Right ventricle myocardium superior (tissue), 1 donor: Measurements from ENCODE around the gene UGT1A4. TPM values are rescaled to one million over a fixed set of nuclear protein-coding genes. Genes with fewer than 3 reads are reported as not detected.

ENCODE experiments used
- ATAC-seq: fragments of 200-7000 bp; cut with Tn5 transposase; one replicate; pipeline ENCODE4 v1.9.1; 2020; ENCODE audit warnings: mild to moderate bottlenecking; ENCODE audit not compliant: poor library complexity
- DNase-seq: peaks from one replicate; pipeline ENCODE4 v3.0.0-alpha.2; 2020
- intact Hi-C: fragments of 100-400 bp; cut with DNase I; formaldehyde crosslinking; loops from one replicate; pipeline ENCODE4 v1.11.2; 2022
- total RNA-seq: library from RNA; stranded (reverse); fragmentation: NEBNext Ultra II Directional; extraction: Animal tissue kit (Norgen Biotek cat#: 25700); gene quantifications from one replicate; pipeline ENCODE4 v1.2.1, GENCODE V29; 2021
- donor health status: DM: no; HTN: yes; CAD: no; lungs with severe emphysema.

The UGT1A4 gene
- total RNA-seq, 1 donor from 2014 or later = not detected

- DNase-seq (no peak), ATAC-seq (no peak)
- intact Hi-C loops = no loop called here
These were observed 50.7 kb downstream of the UGT1A4 start for GRCh38 chr2:233769260-233769659.

- intact Hi-C loops = no loop called here
- DNase-seq (no peak), ATAC-seq (no peak)
These were observed 53.6 kb downstream of the UGT1A4 start for GRCh38 chr2:233772153-233772552.

DNA sequence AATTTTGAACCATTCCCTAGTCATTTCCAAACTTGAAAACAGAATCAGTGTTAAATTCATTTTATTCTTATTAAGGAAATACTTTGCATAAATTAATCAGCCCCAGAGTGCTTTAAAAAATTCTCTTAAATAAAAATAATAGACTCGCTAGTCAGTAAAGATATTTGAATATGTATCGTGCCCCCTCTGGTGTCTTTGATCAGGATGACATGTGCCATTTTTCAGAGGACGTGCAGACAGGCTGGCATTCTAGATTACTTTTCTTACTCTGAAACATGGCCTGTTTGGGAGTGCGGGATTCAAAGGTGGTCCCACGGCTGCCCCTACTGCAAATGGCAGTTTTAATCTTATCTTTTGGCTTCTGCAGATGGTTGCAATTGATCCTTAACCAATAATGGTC lies 54.0 kb downstream of the UGT1A4 start:
- ATAC-seq (no peak), DNase-seq (no peak)
- intact Hi-C loops = no loop called here

- intact Hi-C loops = no loop called here
- ATAC-seq = no peak
- no peak for DNase-seq
These were observed 55.3 kb downstream of the UGT1A4 start for GRCh38 chr2:233773854-233774253.

- DNase-seq (no peak), ATAC-seq (no peak)
- intact Hi-C loops = no loop called here
These were observed 56.9 kb downstream of the UGT1A4 start for GRCh38 chr2:233775414-233775813.

GRCh38 chr2:233778030-233778429 lies 59.5 kb downstream of the UGT1A4 start, which contains the start of gene MROH2A:
MROH2A (plus strand) TSS chr2:233778330; CDS start chr2:233779359, 1,029 bp downstream.
- no peak for ATAC-seq
- DNase-seq = no peak
- intact Hi-C loops = no loop called here

DNA sequence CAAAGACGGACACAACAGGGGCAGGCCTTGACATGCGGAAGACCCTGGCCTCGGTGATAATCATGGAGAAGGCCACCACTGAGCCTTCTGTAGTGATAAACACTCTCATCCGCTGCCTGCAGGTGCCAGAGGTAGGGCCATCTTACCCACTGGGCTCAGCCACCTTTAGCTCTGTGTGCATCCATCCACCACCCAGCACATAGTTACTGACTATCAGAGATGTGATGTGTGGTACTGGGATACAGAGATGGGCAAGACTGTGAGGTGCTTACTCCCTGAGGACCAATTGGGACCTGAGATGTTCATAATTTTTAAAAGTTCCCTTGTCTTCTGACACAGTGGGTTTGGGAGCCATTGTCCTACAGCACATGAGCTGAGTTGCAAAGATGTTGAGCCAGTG lies 61.2 kb downstream of the UGT1A4 start:
- no peak for ATAC-seq
- no peak for DNase-seq
- intact Hi-C loops = no loop called here

DNA sequence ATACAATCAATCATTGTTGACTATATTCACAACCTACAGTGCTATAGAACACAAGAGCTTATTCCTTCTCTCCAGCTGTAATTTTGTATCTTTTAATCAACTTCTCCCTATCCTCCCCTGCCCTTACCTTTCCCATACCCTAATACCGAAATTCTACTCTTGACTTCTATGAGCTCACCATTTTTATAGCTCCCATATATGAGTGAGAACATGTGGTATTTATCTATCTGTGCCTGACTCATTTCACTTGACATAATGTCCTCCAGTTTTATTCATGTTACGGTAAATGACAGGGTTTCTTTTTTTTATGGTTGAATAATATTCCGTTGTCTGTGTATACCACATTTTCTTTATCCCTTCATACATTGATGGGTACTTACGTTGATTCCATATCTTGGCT lies 62.2 kb downstream of the UGT1A4 start:
- ATAC-seq (no peak), DNase-seq (no peak)
- intact Hi-C loops = no loop called here

DNA sequence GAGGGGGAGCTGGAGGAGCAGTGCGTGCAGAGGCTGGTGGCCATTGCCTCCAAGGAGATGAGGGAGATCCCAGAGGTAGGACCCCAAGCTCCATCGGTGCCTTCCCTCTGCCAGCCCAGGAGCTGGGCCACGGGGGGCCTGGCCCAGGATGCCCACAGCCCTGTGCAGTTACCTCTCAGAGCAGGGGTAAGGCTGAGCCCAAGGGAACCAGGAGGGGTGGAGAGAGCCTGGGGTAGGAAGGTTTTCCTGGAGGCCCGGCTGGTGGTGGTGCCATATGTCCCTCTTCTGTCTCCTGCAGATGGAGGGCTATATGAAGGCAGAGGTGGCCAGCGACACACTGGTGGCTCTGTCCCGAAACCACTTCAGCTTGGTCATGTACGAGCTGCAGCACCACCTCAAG lies 71.0 kb downstream of the UGT1A4 start:
- ATAC-seq (no peak), DNase-seq (no peak)
- intact Hi-C loops = no loop called here

DNA sequence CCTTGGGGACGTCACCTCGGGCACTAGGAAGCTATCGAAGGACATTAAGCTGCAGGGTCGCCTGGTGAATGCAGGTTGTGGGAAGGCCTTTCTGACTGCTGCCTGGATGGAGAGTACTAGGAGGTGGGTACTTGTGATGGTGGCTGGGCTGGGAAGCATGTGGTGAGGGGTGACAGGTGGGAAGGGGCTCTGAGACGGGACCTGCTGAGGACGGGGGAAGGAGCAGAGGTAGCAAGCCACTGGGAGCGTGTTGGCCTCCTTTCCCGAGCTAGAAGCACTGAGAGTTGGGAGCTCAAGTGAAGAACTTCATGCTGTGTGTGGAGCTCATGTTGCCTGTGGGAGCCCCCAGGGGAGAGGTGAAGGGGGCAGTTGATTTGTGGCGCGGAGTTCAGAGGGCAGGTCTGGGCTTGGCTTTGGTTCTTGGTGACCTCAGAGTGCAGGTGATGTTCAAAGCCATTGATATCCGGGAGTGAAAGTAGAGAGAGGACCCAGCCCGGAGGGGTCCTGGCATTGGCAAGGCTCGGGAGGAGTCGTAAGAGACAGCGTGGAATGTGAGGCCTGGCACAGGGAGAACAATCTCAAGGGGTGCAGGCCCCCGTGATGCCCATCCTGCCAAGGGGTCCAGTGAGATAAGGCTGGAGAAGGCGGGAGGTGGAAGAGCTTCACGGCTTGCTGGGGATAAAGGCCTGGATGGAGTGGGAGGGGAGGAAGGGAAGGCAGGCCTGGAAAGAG lies 72.8 kb downstream of the UGT1A4 start:
- intact Hi-C loops = no loop called here
- DNase-seq = no peak

DNA sequence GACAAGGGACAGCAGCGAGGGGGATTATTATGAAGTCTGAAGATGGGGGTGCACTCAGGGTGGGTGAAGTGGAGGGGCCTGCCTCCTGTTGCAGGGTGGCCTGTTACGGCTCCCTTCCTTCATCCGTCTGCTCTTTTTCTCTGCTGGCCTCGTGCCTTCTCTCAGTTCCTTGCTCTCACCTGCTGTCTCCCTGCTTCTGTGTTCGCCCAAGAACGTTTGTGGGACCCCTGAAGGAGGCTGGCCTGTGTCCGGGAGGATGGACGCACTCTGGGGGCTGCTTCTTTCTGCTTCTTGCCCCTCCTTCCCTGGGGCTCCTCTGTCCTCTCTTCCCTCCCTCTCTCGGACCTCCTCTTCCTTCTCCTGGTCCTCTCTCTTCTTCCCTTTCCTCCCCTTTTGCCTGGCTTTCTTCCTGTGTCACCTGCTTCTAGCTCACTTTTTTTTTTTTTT lies 73.4 kb downstream of the UGT1A4 start:
- ATAC-seq (no peak), DNase-seq (no peak)
- intact Hi-C loops = no loop called here

More for the DNA sequence above, 72.8 kb downstream of the UGT1A4 start:
- no peak for ATAC-seq

DNA sequence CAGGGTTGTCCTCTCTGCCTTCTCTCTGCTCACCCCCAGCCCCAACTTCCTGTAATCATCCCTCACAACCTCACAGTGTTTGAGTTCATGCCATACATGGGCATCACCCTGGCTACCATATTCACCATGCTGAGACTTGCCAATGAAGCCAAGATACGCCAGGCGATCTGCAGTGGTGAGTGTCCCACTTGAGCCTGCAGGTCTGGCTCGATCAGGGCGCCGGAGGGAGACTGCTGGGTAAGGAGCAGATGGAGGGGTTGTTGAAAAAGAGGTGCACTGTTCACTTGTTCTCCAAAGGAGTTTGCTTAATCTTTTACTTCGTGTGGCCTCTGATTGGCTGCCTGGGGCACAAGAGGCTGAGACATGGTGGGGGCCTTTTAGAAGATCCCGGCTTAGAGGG lies 74.2 kb downstream of the UGT1A4 start:
- intact Hi-C loops = no loop called here
- ATAC-seq (no peak), DNase-seq (no peak)

GRCh38 chr2:233793465-233794127 lies 75.1 kb downstream of the UGT1A4 start:
- intact Hi-C loops = no loop called here
- ATAC-seq = no peak
- DNase-seq = no peak

DNA sequence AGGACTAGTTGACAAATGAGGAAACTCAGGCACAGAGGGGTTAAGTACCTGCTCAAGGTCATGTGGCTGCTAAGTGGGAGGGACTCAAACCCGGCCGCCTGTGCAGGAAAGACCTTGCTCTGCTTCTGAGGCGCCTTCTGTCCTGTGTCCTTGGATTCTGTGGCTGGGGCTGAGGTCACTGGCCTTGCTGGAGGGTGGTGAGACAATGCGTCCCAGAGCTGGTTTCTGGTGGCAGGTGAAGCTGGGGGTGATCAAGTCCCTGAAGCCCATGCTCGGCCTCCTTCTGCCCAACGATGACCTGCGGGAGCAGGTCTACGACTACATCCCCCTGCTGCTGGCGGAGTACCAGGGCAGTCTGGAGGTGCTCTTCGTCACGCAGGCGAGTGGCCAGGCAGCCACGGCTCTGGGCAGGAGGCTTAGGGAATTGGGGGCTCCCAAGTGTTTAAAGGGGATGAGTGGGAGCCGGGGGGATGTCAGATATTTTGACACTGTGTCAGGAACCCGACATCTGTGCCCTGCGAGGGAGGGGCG lies 75.7 kb downstream of the UGT1A4 start:
- ATAC-seq (no peak), DNase-seq (no peak)
- intact Hi-C loops = no loop called here

- no peak for DNase-seq
- intact Hi-C loops = no loop called here
- no peak for ATAC-seq
These were observed 77.2 kb downstream of the UGT1A4 start for GRCh38 chr2:233795735-233796171.

DNA sequence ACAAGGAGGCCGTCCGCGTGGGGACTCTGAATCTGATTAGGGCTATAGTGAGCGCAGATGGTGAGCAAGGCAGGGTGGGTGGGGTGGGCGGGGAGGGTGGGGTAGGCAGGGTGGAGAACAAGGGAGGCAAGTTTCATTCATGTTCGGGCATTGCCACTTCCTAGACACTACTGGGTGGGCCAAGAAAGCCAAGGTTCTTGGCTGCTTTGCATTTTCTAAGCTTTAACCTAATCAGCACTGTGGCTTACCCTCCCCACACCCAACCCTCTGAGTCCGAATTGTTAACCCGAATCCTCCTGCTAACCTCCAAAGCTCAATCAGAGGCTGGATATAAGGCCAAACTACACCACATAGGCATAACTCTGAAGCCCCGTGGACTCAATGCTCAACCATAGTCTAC lies 77.7 kb downstream of the UGT1A4 start:
- intact Hi-C loops = no loop called here
- ATAC-seq = no peak
- no peak for DNase-seq

DNA sequence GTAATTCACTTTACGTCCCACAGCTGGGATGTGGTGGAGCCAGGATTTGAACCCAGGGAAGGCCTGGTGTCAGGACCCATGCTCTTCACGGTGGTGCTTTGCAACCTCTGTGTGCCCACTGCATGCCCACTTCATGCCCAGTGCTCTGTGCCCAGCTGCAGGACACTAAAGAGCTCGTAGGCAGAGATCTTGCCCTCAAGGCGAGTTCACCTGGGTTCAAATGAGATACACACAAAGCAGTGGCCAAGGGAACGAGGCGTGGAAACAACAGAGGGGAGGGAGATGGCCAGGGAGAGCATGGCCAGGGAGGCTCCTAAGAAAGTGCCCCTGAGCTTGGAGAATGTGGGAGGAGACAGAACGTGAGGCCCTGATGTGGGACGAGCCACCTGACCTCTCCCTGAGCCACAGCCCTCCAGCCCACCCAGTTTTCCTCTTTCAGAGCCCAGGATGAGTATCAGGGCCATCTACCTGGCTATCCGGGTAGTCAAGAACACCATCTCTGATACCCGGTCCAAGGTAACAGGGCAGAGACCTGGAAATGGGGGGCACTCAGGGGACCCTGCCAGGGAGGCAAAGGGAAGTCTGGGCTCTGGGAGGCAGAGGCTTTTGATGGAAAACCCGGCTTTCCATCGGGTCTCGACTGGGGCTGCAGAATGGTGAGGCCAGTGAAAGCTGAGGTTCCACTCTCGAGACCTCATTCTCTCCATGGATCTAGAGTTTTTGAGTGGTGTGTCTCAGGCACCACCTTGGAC lies 80.0 kb downstream of the UGT1A4 start:
- intact Hi-C loops = no loop called here
- DNase-seq = no peak

GRCh38 chr2:233799087-233799665 lies 80.6 kb downstream of the UGT1A4 start:
- DNase-seq (no peak), ATAC-seq (no peak)
- intact Hi-C loops = no loop called here

More for the DNA sequence above, 80.0 kb downstream of the UGT1A4 start:
- no peak for ATAC-seq

DNA sequence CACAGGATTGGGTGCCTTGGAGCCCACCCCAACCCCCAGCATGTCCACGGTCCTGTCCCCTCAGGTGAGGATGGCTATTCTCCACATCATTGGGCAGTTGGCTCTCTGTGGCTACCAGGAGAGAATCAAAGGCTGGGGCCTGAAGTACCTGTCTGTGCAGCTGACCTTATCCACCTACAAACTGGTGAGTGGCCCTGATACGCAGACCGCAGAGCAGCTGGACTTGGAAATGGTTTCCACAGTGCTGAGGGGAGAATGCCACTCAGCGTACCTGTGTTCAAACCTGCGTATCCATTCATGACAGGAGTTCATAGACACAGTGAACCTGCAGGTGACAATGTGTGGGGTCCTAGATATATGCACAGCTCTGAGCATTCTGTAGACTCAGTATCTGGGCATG lies 81.2 kb downstream of the UGT1A4 start:
- no peak for ATAC-seq
- no peak for DNase-seq
- intact Hi-C loops = no loop called here
